Activated CD4-positive, alpha-beta memory T cell treated with anti-CD3 and anti-CD28 coated beads for 36 hours (primary cell): ENCODE data around the gene FBXL19. TPM values are rescaled to one million over a fixed set of nuclear protein-coding genes. Genes with fewer than 3 reads are reported as not detected.

Experiments
- CTCF ChIA-PET: fragments of 350-600 bp; sonication (Branson Sonifier 250); formaldehyde crosslinking; loops from one replicate; lab custom pipeline; 2021; ENCODE audit warnings: antibody characterized with exemption, inconsistent platforms; lab: Charles Lee
- POLR2A ChIA-PET: fragments of 350-600 bp; sonication (Branson Sonifier 250); formaldehyde crosslinking; loops from one replicate; lab custom pipeline; 2021; ENCODE audit warnings: antibody characterized with exemption; lab: Charles Lee
- DNase-seq: peaks from one replicate; pipeline ENCODE4 v3.0.0-alpha.2; 2020
- H3K27ac Mint-ChIP-seq: one replicate; pipeline ENCODE4 v1.8.0; 2021; ENCODE audit warnings: mixed read lengths
- H3K27me3 Mint-ChIP-seq: one replicate; pipeline ENCODE4 v1.8.0; 2021; ENCODE audit warnings: mixed read lengths
- H3K36me3 Mint-ChIP-seq: one replicate; pipeline ENCODE4 v1.8.0; 2021; ENCODE audit warnings: mixed read lengths
- H3K4me1 Mint-ChIP-seq: one replicate; pipeline ENCODE4 v1.8.0; 2021; ENCODE audit warnings: low read depth, mixed read lengths
- H3K4me3 Mint-ChIP-seq: one replicate; pipeline ENCODE4 v1.8.0; 2021; ENCODE audit warnings: mild to moderate bottlenecking, mixed read lengths
- H3K9me3 Mint-ChIP-seq: one replicate; pipeline ENCODE4 v1.8.0; 2021; ENCODE audit warnings: mixed read lengths
- intact Hi-C: fragments of 100-400 bp; cut with micrococcal nuclease; formaldehyde crosslinking; loops from one replicate; pipeline ENCODE4 v1.15.1; 2023
- total RNA-seq, 2 experiments: library from RNA; stranded (reverse); gene quantifications; one replicate each; pipeline ENCODE4 v1.2.3, GENCODE V29; 2021

Gene FBXL19
- total RNA-seq, 2 experiments from 2014 or later = 21.0 to 22.2 TPM

GRCh38 chr16:30948667-30949649 is 25.6 kb downstream of the FBXL19 start, which contains the start of gene ORAI3:
Gene ORAI3, plus strand, starts transcription at chr16:30949068. Its CDS starts 222 bp downstream, at chr16:30949290.
- POLR2A ChIA-PET = interaction anchor here (0.6 to 2.0 kb wide), 4 partner anchors 8 to 231 kb away, joined by 3 to 7 read pairs (median 4); partner anchors contain the start of gene FUS
- peaks cover 18% of the 10 kb centered on the region for H3K4me1 Mint-ChIP-seq
- H3K36me3 Mint-ChIP-seq = peaks cover 5% of the 10 kb centered on the region
- DNase-seq = peak; percentile 67
- peak within 1 kb of the TSS; percentile 83 for H3K4me3 Mint-ChIP-seq
- intact Hi-C loops = no loop called here
- CTCF ChIA-PET = interaction anchor here (0.9 to 2.0 kb wide), 4 partner anchors 7 to 194 kb away, joined by 3 to 14 read pairs (median 6); no protein-coding TSS in a partner anchor
- no peaks in the 10 kb centered on the region for H3K27me3 Mint-ChIP-seq
- no peaks in the 10 kb centered on the region for H3K9me3 Mint-ChIP-seq
- peak within 1 kb of the TSS; percentile 68 for H3K27ac Mint-ChIP-seq

- no peaks in the 10 kb centered on the region for H3K9me3 Mint-ChIP-seq
- H3K4me1 Mint-ChIP-seq = peaks cover 18% of the 10 kb centered on the region
- intact Hi-C loops = no loop called here
- H3K27ac Mint-ChIP-seq = peak overlapping the region; percentile 68
- DNase-seq = peak; percentile 79
- no peaks in the 10 kb centered on the region for H3K36me3 Mint-ChIP-seq
- H3K4me3 Mint-ChIP-seq = peak overlapping the region; percentile 83
- no peaks in the 10 kb centered on the region for H3K27me3 Mint-ChIP-seq
- ChIA-PET CTCF (interaction anchor here (0.8 to 2.0 kb wide), 5 partner anchors 8 to 193 kb away, joined by 3 to 14 read pairs (median 4); partner anchors contain the start of gene HSD3B7), POLR2A (interaction anchor here (0.6 to 2.0 kb wide), 3 partner anchors 9 to 230 kb away, joined by 3 to 7 read pairs (median 4); partner anchors contain the start of gene FUS)
Measured at GRCh38 chr16:30949650-30950515, 26.5 kb downstream of the FBXL19 start.

- H3K27me3 Mint-ChIP-seq = no peaks in the 10 kb centered on the region
Measured at GRCh38 chr16:30950516-30951065, 27.2 kb downstream of the FBXL19 start.

GRCh38 chr16:30951193-30951592 is 27.8 kb downstream of the FBXL19 start:
- Mint-ChIP-seq H3K27me3 (no peaks in the 10 kb centered on the region), H3K4me3 (no peak overlapping the region), H3K36me3 (no peaks in the 10 kb centered on the region), H3K4me1 (peaks cover 18% of the 10 kb centered on the region), H3K9me3 (no peaks in the 10 kb centered on the region), H3K27ac (no peak overlapping the region)
- ChIA-PET POLR2A (interaction anchor here (1.1 kb wide), 1 partner anchor 13 kb away, joined by 3 read pairs; no protein-coding TSS in a partner anchor), CTCF (interaction anchor here (0.7 to 6.0 kb wide), 4 partner anchors 10 to 106 kb away, joined by 3 to 66 read pairs (median 4); no protein-coding TSS in a partner anchor)
- DNase-seq = no peak
- intact Hi-C loops = no loop called here

More at GRCh38 chr16:30950516-30951065, 27.2 kb downstream of the FBXL19 start:
- no peak for DNase-seq
- H3K4me1 Mint-ChIP-seq = peaks cover 18% of the 10 kb centered on the region
- CTCF ChIA-PET = interaction anchor here (0.8 to 2.0 kb wide), 4 partner anchors 9 to 106 kb away, joined by 3 to 14 read pairs (median 6); partner anchors contain the start of gene HSD3B7
- H3K4me3 Mint-ChIP-seq = peak overlapping the region; percentile 83
- POLR2A ChIA-PET = interaction anchor here (1.1 to 2.0 kb wide), 3 partner anchors 10 to 229 kb away, joined by 3 to 7 read pairs (median 4); partner anchors contain the start of gene FUS
- H3K9me3 Mint-ChIP-seq = no peaks in the 10 kb centered on the region
- intact Hi-C loops = no loop called here
- H3K27ac Mint-ChIP-seq = no peak overlapping the region
- H3K36me3 Mint-ChIP-seq = no peaks in the 10 kb centered on the region

GRCh38 chr16:30951750-30952149 is 28.4 kb downstream of the FBXL19 start:
- POLR2A ChIA-PET = interaction anchor here (0.6 to 1.1 kb wide), 2 partner anchors 12 to 13 kb away, joined by 3 read pairs; no protein-coding TSS in a partner anchor
- H3K4me3 Mint-ChIP-seq = no peak overlapping the region
- H3K27me3 Mint-ChIP-seq = no peaks in the 10 kb centered on the region
- intact Hi-C loops = no loop called here
- peaks cover 18% of the 10 kb centered on the region for H3K4me1 Mint-ChIP-seq
- H3K9me3 Mint-ChIP-seq = no peaks in the 10 kb centered on the region
- CTCF ChIA-PET = interaction anchor here (0.5 to 6.0 kb wide), 7 partner anchors 11 to 907 kb away, joined by 3 to 66 read pairs (median 3); no protein-coding TSS in a partner anchor
- H3K36me3 Mint-ChIP-seq = no peaks in the 10 kb centered on the region
- no peak overlapping the region for H3K27ac Mint-ChIP-seq
- DNase-seq = no peak

- CTCF ChIA-PET = interaction anchor here (1.2 to 6.0 kb wide), 13 partner anchors 8 to 505 kb away, joined by 3 to 66 read pairs (median 7); partner anchors contain the start of genes HSD3B7, ZNF646 and ZNF668
- POLR2A ChIA-PET = interaction anchor here (0.6 to 1.4 kb wide), 2 partner anchors 189 to 245 kb away, joined by 3 read pairs; no protein-coding TSS in a partner anchor
- Mint-ChIP-seq H3K27me3 (no peaks in the 10 kb centered on the region), H3K9me3 (no peaks in the 10 kb centered on the region), H3K36me3 (peaks cover 5% of the 10 kb centered on the region), H3K4me3 (no peak overlapping the region), H3K4me1 (peaks cover 18% of the 10 kb centered on the region), H3K27ac (no peak overlapping the region)
- intact Hi-C loops = no loop called here
- no peak for DNase-seq
Measured at GRCh38 chr16:30953111-30953510, 29.7 kb downstream of the FBXL19 start.

GRCh38 chr16:30953511-30954124 is 30.2 kb downstream of the FBXL19 start:
- Mint-ChIP-seq H3K27ac (no peak overlapping the region), H3K4me3 (no peak overlapping the region), H3K9me3 (no peaks in the 10 kb centered on the region), H3K36me3 (peaks cover 7% of the 10 kb centered on the region), H3K4me1 (peaks cover 21% of the 10 kb centered on the region), H3K27me3 (no peaks in the 10 kb centered on the region)
- DNase-seq = peak; percentile 74
- ChIA-PET POLR2A (interaction anchor here (0.6 to 1.4 kb wide), 3 partner anchors 15 to 245 kb away, joined by 3 to 4 read pairs (median 3); no protein-coding TSS in a partner anchor), CTCF (interaction anchor here (0.8 to 6.0 kb wide), 22 partner anchors 9 to 507 kb away, joined by 3 to 66 read pairs (median 4); partner anchors contain the start of genes HSD3B7, ZNF646, ZNF668 and ZNF843)
- intact Hi-C loops = no loop called here

- intact Hi-C loops = loop anchor here (5.0 kb wide), 2 partner anchors 42 to 137 kb away; partner anchors contain the start of gene VKORC1
- peaks cover 27% of the 10 kb centered on the region for H3K4me1 Mint-ChIP-seq
- H3K36me3 Mint-ChIP-seq = peaks cover 14% of the 10 kb centered on the region
- ChIA-PET CTCF (interaction anchor here (0.6 to 6.0 kb wide), 9 partner anchors 9 to 488 kb away, joined by 3 to 66 read pairs (median 4); partner anchors contain the start of genes HSD3B7 and ZNF843), POLR2A (no interaction called here)
- H3K4me3 Mint-ChIP-seq = no peak overlapping the region
- DNase-seq = no peak
- no peaks in the 10 kb centered on the region for H3K9me3 Mint-ChIP-seq
- H3K27me3 Mint-ChIP-seq = no peaks in the 10 kb centered on the region
- H3K27ac Mint-ChIP-seq = no peak overlapping the region
Measured at GRCh38 chr16:30954993-30955392, 31.6 kb downstream of the FBXL19 start.

- Mint-ChIP-seq H3K27me3 (no peaks in the 10 kb centered on the region), H3K4me1 (peaks cover 26% of the 10 kb centered on the region), H3K27ac (peak overlapping the region; percentile 99), H3K9me3 (no peaks in the 10 kb centered on the region), H3K4me3 (peak overlapping the region; percentile 92), H3K36me3 (peaks cover 28% of the 10 kb centered on the region)
- ChIA-PET POLR2A (interaction anchor here (0.9 to 1.1 kb wide), 2 partner anchors 117 to 185 kb away, joined by 3 to 5 read pairs; partner anchors contain the start of genes ZNF646 and ZNF668), CTCF (interaction anchor here (0.7 to 6.0 kb wide), 3 partner anchors 16 to 186 kb away, joined by 4 to 66 read pairs (median 5); no protein-coding TSS in a partner anchor)
- peak; percentile 94 for DNase-seq
- intact Hi-C loops = loop anchor here (1.0 to 5.0 kb wide), 7 partner anchors 35 to 912 kb away; partner anchors contain the start of genes VKORC1, ZNF646 and ZNF668
Measured at GRCh38 chr16:30956601-30957455, 33.5 kb downstream of the FBXL19 start.
